SHP77 (cell line): ENCODE measurements around the gene NEK4.

Experiments used
- DNase-seq, 2 experiments: peaks; one replicate each; lab custom pipeline; 2025; lab: John Stamatoyannopoulos, UW

The NEK4 gene

GRCh38 chr3:52770496-52771333, at the start of gene NEK4:
Gene NEK4 (minus strand): TSS chr3:52770940. CDS start chr3:52770746, 194 bp downstream.
- peak; percentile 85 to 86 for DNase-seq

DNA sequence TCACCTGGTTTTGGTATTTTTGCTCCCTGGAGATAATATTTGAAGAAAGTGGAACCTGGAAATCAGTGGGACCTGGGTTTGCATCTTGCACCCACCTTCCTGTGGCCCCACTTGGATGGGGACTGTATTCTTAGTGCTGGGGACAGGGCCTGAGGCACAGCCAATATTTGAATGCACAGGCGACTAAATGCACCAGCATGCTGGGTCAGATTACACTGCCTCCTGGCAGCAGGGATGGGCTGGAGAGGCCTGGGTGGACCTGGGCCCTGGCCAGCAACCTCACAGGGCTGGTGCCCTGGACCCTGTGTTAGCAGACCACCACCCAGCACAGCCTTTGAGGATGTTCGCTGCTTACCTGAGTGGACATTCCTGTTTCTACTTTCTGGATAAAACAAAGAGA, 49.2 kb upstream of the NEK4 start:
- peak in 1 of 2 experiments; percentile 38 for DNase-seq

GRCh38 chr3:52817860-52818259, 47.1 kb upstream of the NEK4 start:
- no peak for DNase-seq

DNA sequence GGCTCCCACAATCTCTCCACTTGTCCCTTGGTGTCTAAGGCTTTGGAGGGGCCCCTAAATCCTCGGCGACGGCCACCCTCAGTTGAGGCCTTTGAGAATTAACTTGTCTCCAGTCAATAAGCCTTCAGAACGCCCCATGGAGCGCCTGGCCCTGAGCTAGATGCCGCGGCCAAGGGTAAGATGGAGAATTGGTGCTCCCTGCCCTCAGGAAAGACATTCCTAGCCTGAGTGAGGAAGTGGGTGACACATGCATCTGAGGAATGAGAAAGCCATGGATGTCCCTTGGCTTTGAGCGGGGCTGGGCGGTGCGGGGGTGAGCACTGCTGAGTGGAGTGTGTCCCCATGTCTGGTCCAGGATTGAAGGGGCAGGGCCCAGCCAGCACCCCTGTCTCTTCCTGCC, 46.5 kb upstream of the NEK4 start:
- DNase-seq, result no peak

DNA sequence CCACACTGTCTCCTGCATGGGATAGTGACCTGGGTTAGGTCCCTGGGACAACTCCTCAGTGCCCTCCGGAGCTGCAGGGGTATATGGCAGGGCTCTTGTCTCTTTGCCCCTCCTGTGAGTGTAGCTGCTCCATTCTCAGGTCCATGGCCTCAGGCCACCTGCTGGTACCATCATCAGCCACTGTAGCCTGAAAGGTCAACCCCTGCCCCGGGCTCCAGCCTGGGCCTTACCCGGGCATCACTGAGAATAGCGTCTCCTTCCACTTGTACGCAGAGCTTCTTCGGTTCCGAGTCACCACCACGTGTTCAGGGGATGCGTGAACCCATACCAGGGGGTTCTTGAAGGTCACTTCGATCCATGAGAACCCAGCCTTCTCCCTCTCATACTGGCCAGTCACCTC, 45.9 kb upstream of the NEK4 start:
- DNase-seq, result no peak

DNA sequence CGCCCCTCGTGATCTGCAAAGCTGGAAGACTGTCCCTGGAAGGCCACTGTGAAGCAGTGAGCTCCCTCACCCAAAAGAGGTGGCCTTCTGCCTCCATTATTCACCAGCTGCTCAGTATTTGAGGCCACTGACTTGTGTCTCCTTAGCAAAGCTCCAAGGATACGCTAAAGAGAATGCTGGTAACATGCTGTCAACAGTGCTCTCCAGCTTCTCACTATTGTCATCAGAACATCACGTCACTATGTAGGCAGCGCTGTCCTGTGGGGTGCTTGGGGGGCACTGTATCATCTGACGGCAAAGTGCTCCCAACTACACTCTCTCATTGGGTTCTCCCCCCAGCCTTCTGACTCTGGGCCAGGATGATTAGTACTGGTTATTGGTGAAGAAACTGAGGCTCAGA, 45.5 kb upstream of the NEK4 start:
- DNase-seq, result no peak

GRCh38 chr3:52813810-52814209, 43.1 kb upstream of the NEK4 start:
- no peak for DNase-seq

- DNase-seq, result no peak
Observed at GRCh38 chr3:52811452-52812011, 40.8 kb upstream of the NEK4 start.

DNA sequence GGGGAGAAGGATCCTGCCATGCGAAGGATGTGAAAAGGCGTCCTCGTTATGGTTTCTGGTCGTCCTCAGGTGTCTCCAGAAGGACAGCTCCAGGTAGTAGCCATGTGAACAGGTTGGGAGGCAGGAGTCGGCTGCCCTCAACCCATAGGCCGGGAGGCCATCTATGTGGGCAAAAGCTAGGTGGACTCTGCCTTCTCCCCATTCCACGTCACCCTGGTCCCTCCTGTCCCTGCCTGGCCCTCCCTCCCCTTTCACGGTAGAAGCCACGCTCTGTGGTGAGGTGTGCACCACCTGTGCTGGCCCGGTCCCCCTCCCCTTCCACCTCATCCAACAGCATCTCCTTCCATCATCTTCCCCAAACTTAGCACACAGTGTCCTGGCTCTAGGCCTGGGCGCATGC, 40.2 kb upstream of the NEK4 start:
- DNase-seq, result no peak

DNA sequence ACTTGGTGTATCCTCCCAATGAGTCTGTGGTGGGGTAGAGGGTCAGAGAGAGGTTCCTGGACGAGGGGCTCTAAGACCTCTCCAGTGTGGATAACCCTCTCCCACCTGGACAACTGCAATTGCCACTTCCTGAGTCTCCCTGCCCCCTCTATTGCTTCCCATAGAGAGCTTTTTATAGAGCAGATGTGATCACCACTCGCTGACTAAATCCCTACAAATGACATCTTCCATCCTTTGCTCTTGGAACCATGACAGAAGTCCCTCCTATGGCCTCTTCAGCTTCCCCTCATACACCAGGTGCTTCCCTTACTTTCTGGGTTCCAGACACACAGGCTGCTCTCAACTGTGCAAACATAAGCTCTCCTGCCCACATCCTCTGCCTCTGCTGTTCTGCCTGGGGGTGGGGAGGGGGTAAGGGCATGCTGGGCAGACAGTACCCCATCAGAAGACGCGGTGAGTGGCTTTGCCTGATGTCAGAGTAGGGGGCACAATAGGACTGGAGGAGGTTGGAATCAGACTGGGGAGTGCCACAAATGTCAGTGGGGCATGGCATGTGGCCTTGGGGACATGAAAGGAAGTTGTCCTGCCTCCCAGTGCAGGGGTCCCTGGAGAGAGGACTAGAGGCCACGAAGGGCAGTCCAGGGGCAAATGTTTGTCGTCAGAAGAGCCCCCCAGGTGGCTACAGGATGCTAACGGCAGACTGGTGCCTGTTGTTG, 39.1 kb upstream of the NEK4 start:
- DNase-seq, result peak; percentile 85 to 88

DNA sequence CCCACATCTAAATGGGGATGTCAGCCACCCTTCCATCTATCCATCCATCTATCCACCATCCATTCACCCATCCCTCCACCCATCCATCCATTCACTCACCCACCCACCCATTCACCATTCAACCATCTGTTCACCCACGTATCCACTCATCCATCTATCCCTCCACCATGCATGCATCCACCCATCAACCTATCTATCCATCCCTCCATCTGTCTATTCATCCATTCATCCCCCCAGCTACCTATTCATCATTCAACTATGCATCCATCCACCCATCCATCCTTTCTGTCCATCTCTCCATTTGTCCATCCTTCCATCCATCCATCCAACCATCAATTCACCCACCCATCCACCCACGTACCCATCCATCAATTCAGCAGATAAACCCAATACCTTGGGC, 38.4 kb upstream of the NEK4 start:
- DNase-seq, result no peak

DNA sequence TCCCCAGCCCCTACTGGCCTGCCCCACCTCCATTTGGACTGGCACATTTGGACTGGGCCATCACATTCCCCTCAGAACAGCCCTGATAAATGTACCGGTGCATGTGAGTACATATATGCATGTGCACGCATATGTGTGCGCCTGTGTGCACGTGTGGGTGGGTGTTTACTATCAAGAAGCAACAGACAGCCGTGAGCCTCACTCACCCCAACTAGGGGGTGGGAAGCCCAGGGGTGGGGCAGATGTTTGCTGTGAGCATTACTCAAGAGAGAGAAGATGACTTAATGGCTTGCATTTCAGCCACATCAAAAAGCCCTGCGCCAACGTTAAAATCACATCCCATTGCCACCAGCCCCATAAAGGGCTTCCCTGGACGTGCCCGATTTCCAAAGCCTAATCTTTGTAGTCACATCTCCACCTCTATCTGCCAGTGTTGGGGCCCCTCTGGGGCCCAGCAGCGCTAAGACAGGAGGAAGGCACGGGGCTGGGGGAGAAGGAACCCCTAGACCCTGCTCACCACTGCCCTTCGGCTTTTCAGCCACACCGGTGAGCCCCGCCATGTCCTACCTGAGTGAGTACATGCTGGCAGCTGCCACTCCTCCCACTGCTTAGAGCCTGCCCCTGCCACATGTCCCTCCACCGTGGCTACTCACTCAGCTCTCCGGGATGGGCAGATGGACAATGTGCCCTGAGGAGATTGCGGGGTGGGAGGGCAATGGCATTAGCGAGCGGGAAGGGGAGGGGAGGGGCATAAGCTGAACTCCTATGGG, 34.7 kb upstream of the NEK4 start:
- no peak for DNase-seq

GRCh38 chr3:52801839-52802238, 31.1 kb upstream of the NEK4 start:
- DNase-seq, result no peak

GRCh38 chr3:52800079-52800478, 29.3 kb upstream of the NEK4 start:
- DNase-seq, result no peak

DNA sequence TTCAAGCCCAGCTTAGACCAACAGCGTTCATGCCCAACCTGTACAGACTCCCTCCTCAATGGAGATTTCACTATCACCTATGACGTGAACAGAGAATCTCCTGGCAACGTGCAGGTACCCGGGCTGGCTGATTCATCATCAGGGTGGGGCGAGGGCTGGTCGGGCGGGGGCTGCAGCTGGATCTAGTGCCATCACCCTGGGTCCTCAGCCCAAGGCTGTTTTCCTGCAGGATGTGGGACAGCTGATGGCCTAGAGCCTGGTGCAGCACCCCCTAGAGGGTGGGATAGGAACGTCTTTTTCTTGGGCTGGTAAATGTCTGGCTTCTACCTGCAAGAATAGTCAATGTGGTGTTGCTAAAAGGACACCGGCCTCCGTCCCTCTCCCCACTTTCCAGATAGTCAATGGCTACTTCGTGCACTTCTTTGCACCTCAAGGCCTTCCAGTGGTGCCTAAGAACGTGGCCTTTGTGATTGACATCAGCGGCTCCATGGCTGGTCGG, 28.3 kb upstream of the NEK4 start:
- DNase-seq, result peak; percentile 21 to 45

- no peak for DNase-seq
Observed at GRCh38 chr3:52798376-52798977, 27.7 kb upstream of the NEK4 start.

GRCh38 chr3:52796411-52796810, 25.7 kb upstream of the NEK4 start:
- DNase-seq, result no peak

DNA sequence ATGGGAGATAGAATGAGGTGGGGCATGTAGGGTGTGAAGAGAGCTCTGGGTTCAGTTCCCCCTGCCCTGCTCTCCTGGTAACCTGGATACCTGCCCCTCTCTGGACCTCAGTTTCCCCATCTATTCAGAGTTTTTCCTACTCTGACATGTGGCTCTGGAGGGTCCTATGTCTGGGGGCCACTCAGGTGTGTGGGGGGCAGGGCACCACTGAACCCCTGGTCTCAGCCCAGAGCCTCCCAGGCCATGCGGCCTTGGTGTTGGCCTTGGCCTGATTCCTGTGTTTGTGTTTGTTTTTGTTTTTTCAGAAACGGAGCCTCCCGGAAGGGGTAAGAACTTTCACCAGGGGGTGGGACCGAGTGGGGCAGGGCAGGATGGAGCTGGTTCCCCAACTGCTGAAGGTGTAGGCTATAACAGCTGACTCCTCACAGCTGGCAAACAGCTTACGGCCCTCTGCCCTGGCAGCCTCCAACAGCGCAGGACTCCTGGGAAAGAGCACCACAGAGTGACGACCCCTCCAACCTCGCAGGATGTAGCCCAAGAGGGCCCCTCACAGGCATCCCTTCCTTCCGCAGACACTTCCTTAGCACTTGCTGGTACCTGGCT, 24.7 kb upstream of the NEK4 start:
- no peak for DNase-seq

DNA sequence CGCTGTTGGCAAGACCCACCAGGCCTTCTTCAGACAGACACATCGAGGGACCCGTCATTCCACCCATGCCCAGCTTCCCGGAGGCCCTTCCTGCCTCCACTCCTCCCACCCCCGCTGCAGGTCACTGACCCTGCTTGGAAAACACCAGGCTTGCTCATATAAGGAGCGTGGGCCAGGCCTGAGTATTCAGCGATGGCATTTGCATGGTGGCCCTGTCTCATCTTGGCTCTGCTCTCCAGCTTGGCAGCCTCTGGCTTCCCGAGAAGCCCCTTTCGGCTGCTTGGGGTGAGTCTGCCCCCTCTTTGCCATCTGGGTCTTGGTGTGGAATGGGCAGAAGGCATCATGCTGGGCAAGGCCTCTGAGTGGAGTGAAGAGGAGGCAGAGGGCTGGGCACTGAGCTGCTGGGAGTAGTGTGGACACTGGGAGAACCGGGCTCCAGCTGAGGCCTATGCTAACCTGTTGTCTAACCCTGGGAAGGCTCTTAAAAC, 23.9 kb upstream of the NEK4 start, which contains the start of gene ITIH3:
Gene ITIH3, plus strand, starts transcription at position 185 of the 488 bp plus-strand sequence. Its CDS starts 8 bp downstream, at position 193.
- DNase-seq, result no peak

GRCh38 chr3:52793702-52794611, 23.2 kb upstream of the NEK4 start:
- no peak for DNase-seq
